Activated CD4-positive, alpha-beta T cell treated with anti-CD3 and anti-CD28 coated beads for 4 hours (primary cell): ENCODE measurements around the gene SRPX.

Experiments
- DNase-seq, 2 donors: peaks; one replicate each; pipeline ENCODE4 v3.0.0-alpha.2; 2020

Gene SRPX

DNA sequence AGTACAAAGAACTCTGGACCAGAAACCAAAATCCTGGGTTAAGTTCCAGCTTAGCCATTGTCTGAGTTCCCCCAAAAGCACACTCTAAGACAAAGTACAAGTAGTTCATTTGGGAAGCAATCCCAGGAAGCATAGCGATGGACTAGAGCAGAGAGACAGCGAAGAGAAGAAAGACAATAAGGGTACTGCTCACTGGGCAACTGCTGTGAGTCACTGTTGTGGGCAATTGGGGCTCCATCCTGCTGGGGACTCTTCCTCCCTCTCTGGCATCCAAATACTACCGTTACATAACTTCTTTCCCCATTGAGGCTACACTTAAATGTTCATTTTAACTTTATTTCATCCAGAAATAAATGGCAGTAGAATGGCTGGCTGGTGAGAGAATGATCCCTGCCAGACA is 14.1 kb downstream of the SRPX start:
- DNase-seq: no peak

DNA sequence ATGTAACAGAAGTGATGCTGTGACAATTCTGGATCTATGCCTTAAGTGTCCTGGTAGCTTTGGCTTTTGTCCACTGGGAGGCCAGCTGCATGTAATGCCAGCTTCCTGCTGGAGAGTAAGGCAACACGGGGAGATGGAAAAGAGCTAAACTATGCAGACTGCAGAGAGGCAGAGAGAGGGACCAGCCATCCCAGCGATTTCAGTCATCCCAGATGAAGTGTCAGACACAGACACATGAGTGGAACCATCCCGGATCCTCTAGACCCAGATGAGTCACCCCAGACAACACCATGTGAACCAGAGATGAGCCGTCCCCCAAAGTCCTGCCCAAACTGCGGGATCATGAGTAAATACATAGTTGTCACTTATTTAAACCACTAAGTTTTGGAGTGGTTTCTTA is 14.6 kb downstream of the SRPX start:
- no peak for DNase-seq

DNA sequence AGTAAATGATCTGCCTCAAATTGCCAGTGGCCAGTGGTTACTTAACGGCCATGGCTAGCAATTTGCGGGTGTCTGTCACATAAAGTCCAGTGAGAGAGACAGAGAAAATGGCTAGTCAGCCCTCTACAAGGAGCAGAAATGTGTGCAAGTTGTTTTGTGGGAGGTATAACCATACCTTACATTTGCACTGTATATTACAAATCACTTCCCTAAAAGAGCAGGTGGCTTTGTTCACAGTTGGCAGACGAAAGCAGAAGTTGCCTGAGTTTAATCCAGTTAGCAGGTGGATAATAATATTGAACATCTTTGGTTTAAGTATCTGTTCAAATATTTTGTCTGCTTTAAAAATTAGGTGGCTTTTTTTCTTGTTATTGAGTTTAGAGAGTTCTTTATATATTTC is 15.6 kb downstream of the SRPX start:
- DNase-seq: no peak

DNA sequence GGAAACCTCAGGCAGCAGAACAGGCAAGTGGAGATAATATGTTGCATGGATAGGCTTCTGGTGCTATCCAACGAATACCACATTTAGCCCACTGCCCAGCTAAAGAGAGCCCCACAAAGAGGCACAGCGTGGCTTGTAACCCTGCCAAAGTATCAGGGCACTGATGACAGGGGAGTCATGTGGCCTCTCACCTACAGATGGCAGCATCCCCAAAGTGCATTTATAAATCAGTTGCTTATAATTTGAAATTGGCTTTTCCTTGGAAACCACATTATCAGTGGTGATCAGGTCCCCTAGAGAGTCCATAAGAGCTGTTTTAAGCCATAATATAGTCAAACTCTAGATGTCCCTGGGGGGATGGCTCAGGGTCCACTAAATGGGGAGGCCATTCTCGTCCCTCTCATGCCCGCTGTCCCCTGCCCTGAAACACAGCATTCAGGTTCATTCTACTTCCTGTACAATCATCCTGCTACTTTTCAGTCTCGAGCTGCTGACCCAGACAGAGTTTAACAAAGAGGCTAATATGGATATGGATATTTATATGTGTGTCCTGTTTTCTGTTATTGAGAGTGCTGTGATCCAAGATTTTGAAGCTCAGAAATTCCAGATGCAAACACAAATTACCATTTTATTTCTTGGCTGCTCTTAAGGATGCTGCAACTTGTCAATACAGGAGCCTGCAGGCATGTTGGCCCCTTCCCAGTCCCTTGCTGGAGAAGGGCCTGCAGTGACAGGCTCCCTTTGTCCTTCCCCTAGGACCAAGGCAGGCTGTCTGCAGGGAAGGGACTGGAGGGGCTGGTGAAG is 28.5 kb downstream of the SRPX start:
- no peak for DNase-seq

DNA sequence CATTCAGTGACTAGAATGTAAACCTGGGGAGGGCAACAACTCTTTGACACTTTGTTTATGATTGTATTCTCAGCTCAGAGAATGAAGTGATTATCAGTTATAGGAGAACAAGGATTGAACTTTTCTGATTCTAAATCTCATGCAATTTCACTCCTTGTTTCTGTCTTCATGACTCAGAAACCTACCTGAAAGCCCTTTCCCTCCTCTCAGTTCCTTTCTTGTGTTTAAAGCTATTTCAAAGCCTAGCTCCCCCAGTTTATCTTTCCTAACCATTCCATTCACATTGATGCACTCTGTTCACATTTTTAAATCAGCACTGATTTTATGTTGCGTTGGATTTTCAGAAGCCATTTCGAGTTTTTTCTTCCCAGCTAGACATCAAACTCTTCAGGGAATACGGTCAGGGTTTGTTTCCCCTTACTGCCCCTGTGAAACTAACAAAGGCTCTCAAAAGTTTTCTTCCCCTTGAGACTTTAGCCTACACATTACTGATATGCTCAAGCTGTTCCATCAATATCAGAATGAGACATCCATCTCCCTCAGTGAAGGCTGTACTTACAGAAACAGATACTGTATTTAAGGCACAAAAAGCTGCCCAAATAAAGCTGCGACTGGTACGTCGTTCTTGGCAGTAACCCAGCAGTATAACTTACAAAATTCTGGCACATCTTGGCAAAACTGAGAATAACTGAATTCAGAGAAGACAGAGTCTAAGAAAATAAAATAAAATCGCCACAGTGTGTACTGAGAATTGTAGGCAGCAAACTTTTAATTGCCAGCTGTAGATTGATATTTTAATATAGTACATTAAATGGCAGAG is 31.0 kb downstream of the SRPX start:
- no peak for DNase-seq

DNA sequence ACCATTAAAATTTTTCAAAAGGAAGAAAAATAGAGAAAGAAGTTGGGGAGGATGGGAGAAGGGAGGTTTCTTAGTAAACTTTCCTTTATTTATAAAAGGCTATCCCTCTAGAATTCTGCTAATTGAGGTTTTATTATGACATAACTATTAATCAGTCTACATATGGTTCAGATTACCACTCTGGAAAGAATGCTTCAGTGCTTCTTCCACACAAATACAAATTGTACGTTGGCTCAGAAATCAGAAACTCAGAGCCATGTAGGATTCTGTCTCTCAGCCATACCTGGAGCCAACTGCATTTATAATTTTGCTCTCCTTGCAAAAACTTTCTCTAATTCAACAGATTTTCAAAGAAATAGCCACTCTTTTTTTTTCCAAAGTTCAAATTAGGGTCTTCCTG is 37.1 kb downstream of the SRPX start:
- no peak for DNase-seq

DNA sequence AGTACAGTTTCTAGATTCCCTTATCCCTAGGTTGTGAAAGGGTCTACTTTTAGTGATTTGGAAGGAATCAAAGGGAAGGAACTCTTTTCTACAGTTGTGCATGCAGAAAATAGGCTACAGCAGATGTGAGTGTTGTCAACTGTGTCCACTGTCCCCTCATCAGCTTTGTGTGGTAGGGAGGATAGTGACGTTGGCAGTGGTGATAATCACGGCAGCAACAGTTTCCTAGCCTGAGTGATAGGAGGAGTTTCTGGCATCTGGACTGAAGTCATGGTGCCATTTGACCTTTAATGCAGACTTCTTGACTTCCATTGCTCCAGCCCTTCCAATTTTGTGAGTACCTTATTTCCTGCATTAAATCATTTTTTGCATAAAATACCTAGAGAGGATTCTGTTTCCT is 39.3 kb downstream of the SRPX start:
- no peak for DNase-seq

DNA sequence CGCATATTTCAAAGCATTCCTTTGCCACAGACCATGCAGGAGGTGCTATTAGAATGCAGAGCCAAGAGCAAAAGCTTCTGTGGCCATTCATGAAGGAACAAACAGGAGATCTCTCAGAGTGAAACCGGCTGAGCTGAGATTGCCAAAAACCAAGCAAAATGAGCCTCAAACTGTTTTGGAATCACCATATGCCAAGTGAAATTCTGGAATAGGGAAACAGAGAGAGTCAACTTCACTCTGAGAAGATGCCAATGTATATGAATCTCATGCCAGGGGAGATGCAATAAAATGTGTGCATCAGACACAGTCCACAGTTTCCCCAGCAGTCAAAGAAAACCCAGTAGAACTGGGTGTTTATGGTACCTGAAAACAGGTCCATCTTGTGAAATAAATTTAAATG is 42.3 kb downstream of the SRPX start:
- no peak for DNase-seq

DNA sequence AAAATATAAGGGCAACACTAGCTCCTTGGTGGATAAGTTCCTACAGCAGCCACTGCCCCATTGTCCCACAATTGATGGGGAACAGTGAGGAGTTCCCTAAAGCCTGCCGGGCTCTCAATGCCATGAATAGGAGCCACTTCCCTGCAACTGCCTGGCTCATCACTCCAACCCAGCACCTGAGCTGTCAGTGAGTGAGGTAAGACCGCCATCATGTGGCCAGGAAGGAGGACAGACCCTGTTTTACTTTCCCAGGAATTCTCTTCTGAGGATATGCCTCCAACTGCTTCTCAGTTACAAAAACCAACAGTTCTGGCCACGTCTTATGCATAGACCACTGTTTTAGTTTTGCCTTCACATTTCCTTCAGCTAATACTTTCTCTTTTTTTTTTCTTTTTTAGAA is 45.5 kb downstream of the SRPX start:
- DNase-seq: no peak

DNA sequence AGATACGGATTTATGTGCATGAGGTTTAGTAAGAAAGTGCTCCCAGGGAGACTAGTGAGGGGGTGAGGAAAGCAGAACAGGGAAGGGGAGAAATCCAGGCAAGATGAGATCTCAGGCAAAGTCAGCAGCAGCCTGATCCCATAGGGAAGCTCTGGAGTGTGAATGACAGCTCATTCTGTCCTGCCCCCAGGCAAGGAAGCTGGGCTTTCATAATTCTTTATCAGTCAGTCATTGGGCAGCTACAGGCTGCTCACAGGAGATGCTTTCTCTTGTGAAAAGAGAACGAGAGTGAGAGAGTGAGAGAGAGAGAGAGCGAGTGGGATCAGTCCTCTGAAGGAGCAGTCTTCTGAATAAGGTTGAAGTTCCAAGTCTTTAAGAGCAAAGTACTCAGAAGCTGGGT is 48.1 kb downstream of the SRPX start:
- no peak for DNase-seq

DNA sequence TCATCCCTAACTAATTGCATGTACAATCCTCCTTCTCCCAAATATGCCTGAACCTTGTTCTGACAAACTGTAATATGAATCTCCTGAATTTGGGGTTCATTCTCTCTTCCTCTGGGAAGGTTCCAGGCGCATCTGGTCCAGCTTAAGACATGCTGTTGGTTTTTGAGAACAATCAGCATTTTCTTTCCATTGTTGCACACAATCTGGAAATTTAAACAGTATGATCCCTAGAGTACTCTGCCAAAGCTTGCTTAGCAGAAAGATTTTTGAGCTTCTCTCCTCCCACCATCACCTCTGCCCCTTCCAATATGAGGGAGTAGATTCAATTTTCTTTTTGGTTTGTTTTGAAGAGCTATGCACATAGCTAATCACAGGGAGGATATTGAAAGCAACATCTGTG is 50.1 kb downstream of the SRPX start:
- no peak for DNase-seq

DNA sequence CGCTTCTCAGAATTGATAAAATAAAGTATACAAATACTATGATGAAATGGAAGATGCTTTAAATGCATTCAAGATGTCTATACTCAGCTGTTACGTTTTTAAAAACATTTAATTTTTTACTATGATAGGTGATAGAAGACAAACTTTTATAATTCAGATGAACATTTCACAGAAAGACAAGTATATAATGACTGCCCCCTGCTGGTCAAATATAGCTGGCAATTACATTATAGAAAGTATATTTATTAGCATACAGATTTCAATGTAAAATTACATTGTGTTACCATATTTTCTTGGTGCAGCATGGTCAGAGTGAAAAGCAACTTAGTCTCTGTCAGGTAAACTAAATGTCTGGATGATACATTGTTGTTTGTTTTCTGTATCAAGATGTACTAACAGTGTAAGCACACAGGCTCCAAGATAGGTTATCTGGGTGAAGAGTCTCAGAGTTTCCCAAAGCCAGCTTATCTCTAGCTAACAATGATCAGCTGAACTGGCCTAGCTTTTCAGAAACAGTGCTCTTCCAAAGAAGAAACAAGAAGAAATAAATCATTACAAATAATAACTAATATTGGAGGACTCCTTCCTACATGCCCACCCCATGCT is 54.1 kb downstream of the SRPX start:
- DNase-seq: peak; percentile 3 to 26

DNA sequence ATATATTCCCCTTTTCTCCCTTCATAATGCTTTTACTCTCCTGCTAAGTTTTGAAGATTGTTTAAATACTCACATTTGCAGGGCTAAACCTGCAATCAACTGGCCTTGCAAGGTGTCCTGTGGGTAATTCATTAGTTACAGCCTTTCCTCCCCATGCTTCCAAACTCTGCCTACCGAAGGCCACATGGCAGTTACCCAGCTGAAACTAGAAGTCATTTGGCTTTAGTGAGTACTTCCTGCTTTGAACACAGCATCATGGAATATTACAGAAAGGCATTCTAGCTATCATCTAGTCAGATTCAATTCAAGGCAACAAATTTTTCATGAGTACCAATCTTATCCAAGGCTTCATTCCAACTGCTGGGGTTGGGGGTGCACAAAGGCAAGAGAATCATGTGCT is 55.6 kb downstream of the SRPX start:
- DNase-seq: no peak

DNA sequence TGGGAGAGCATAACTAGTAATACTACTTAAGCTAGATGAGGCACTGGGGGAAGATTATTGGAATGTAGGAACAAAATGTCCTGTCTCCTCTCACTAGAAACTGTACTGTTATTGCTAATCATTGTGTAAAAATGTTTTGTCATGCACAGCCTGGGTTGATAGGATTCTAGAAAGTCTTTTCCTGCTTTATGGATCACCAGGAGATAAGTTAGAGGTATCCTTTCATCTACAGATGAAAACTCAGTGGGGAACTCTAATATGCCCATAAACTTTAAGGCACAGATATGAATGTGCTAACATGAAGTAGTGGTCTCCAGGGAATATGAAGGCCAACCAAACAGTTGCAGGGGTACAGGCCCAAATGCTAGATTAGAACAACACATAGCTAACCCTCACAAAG is 57.5 kb downstream of the SRPX start:
- no peak for DNase-seq

DNA sequence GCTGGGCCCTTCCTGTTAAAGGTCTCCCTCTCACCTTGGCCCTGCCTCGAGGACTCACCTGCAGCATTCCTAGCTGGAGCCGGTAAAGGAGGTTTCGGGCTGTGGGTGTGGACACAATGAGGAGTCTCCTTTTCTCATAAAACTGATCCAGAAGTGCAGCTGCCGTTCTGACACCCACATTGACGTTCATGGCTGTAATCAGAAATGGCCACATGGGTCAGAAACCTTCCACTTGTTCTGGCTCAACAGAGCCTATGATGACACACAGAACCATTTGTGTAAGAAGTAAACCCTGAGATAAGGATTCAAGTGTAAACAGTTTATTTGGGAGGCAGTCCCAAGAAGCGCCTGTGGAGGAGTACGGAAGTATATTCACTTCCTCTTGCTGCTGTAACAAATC is 63.8 kb downstream of the SRPX start:
- no peak for DNase-seq

DNA sequence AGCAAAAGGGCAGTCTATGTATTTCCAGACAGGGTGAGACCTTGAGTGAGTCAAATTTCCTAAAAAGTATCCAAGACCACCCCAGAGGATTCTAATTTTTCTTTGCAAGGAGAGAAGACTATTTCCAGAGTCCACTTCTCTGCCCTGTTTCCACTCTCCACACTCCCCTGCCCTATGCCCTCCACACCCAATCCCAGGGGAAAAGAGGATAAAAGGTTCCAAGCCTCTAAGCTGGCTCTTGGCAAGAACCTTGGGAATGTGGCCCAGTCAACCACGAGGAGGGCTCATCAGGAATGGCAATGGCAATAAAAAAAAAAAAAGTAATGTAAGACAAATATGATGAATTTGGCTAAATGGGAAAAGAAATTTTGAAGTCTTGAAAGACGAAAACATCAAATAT is 65.9 kb downstream of the SRPX start:
- DNase-seq: no peak

DNA sequence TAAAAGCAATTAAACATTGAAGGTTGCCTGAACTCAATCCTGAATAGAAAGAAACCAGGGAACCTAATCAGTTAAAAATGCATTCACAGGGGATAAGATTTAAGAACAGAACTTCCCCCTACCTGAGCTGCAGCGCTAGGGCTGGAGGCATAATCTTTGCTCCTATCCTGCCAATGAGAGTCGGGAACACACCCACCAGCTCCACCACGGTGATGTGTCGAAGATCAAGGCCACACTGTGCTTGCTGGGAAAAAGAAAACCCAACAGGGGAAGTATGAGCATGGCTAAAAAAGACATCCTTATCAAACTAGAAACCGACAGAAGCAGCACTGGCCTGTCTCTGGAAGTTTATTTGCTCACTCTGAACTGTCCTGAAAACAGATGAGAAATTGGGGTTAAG is 66.3 kb downstream of the SRPX start:
- no peak for DNase-seq

DNA sequence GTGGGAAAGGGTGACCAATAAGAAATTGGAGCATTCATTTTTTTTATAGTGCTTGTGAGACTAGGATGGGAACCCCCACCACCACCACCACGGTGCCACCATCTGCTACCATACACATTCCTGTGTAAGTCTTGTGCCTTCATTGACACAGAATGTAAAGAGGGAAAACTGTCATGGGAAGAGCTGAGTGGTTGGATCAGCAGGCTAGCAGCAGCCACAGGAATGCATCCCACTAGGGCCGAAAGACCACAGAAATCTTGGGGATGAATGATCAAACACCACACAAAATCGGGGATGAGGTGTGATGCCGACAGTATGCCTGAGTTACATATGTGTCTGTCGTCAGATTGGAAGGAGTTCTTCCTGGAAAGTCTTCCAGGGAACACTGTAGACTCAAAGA is 69.2 kb downstream of the SRPX start:
- DNase-seq: no peak

DNA sequence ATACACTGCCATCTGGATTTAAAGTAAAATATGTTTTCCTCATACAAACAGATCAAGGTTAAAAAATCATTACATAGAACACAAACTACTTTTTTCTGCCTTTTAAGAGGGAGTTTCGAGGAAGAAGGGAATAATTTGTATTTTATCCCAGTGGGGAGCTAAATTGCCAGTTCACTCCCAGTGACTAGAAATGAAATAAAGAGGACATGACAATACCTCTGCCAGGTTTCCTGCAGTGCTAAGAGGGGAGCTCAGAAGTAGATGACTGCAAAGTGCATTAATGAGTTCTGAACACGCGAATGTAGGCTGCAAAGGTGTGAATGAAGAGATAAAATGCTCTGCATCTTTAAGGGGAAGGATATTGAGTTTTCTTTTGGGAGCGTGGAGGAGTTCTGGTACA is 69.7 kb downstream of the SRPX start:
- DNase-seq: no peak

DNA sequence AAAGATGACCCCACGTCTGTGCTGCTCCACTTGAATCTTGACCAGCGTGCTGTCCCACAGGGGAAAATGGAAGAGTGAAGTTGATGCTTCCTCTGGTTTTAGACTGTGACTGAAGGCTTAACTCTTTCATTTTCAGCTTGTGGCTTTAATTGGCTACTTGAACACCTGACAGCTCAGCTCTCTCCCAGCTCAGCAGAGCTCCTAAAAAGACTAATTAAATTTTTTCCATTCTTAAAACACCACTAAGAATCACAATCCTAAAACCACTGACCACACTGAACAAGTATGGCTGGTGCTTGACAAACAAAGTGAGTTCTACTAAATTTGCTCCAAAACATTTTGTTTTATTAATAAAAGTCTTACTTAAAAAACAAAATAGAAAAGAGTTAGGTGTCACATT is 71.7 kb downstream of the SRPX start:
- no peak for DNase-seq

DNA sequence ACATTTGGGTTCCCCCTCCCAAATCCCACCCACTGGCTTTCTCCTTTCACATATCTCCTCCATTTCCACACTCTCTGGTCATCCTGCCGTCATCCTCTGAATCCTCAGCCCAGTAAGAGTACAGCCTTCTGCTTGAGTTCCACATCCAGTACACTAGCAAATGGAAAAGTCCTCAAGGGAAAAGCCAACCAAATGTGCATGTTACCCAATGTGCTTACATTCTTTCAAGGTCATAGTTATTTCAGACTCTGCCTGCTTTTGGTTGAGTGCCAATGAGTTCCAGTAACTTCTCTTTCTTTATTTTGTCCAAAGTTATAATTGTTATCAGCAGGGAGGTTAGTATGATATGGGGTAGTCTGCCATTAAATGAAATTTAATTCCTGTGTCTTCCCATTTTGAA is 78.1 kb downstream of the SRPX start:
- DNase-seq: no peak

DNA sequence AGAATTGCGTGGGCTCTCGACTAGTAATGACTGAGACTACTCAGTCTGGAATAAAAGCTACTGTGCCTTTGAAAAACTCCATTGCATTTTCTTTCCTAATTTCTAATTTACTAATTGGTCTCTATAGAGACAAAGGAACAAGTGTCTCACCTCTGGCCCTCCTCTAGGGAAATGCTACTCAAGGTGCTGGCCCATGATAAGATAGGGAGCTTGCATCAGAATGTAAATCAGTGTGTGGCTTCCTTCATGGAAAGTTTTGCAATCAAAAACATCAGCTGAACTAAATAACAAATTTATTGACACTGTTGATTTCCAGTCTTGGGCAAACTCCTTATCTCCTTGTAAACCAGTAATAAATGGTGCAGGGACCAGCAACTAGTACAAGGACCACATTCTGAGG is 81.8 kb downstream of the SRPX start:
- no peak for DNase-seq

DNA sequence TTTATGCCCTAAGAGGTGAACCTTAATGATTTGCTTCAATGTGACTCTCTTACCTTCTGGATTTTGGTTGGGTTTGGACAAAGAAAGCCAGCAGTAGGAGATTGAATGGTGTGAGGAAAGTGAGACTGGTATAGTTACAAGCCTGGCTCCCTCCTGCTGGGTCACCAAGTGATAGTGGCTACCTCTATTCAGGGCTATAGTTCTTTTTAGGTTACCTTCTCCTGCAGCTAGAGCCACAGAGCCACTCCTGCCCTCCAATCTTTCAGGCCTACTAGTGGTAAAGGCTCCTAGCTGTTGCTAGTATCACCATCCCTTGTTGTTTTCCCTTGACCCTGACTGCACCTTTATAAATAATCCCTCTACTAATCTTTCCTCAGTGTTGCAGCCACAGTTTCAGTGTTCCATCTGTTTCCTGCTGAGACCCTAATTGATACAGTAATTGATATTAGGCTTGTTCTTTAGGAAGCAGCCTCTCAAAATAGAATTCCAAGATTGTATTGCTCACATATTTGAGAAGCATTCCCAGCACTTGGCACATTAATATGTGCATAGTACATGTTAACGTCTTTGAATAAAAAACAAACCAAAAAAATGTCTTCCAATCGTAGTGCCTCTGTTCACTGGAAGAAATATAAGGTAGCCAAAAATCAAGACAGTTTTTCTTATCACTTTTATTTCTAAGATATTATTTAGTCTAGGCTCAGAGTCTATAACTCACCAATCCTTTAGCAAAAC is 82.3 kb downstream of the SRPX start:
- DNase-seq: no peak

DNA sequence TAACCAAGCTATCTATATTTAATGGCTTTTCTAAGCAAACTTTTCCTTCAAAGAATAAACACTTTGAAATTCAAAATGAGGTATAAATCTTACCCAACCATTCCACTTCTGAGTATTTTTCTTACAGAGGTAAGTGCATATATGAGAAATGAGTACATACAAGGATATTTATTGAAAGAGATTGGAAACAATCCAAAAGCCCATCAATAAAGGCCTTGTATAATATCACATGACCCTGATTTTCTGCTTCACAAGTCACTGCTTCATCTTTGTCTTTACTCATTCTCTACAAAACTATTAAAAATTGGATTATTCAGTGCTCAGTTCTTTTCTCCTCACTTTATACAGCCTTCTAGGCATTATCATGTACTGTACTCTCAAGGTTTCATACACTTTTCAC is 91.3 kb downstream of the SRPX start:
- no peak for DNase-seq
